ENCODE data around the gene PPM1H. TPM values are rescaled to one million over a fixed set of nuclear protein-coding genes. Genes with fewer than 3 reads are reported as not detected.

PPM1H gene
- total and polyA plus RNA-seq, 12 donors: 0.81 to 5.5 (median 2.6) TPM

DNA sequence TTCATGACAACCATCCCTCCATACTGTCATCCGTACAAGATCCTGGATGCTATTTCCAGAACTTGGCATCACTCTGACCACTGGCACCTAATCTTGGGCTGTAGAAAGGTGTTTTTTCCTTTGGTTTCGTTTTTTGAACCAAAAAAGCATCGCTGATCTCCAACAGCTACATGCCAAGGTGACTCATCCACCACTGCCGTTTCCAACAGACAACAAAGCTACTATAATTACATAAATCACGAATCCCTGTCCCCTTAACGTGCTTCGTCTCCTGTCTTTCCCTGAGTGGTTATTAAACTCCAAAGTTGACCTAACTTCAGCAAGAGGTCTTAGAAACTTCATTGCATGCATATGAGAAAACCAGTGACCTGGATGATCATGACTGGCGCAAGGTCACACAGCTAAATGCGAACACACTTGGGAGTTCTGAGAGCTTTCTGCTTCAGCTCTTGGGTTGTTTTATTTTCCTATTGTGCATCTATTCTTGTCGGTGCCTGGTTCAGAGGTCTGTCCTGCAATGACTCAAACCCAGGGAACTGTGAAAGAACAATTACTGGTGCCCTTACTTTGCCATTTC is 99.9 kb downstream of the PPM1H start:
- 50 to 59% (median 50%) methylated on average over 10 of the region's 10 CpGs for WGBS, 4 donors
- intact Hi-C loops (cut with DNase I): no loop called here
- H3K4me1 ChIP-seq (replicated peaks in 1 of 2): no peaks in the 10 kb centered on the region
- peak in 5 of 7 donors; percentile 25 to 51 (median 38) for DNase-seq
- H3K27ac ChIP-seq: no peak overlapping the region
- no peaks in the 10 kb centered on the region for H3K27me3 ChIP-seq
- TF ChIP-seq POLR2A (IDR thresholded peaks at IDR 0.05) (no peak), CTCF (IDR thresholded peaks at IDR 0.05) (no peak)
- no peaks in the 10 kb centered on the region for H3K36me3 ChIP-seq (replicated peaks in 1 of 2)
- H3K9me3 ChIP-seq (replicated peaks in 1 of 3): no peaks in the 10 kb centered on the region
- H3K4me3 ChIP-seq: no peak overlapping the region

DNA sequence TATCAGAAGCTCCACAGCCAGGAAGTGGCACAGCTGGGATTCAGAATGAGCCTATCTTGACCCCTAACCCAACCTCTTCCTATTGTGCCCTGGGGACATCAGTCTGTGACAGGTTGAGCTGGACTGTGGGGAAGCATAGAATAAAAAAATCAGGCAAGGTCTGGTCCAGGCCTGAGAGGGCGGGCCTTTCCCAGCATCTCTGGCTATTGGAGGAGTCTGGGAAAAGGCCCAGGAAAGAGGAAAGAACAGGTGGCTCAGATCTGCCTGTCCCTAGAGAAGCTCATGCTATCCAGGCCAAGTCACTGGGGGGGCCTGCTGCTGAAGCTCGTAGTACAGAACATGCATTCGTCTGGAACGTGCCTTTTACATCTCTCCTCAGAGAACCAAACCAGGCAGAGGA is 100.5 kb downstream of the PPM1H start:
- no peaks in the 10 kb centered on the region for H3K27me3 ChIP-seq
- no peak overlapping the region for H3K4me3 ChIP-seq
- H3K4me1 ChIP-seq (replicated peaks in 1 of 2): no peaks in the 10 kb centered on the region
- DNase-seq: no peak
- no peak for TF ChIP-seq POLR2A (IDR thresholded peaks at IDR 0.05)
- no peak for TF ChIP-seq CTCF (IDR thresholded peaks at IDR 0.05)
- no peaks in the 10 kb centered on the region for H3K9me3 ChIP-seq (replicated peaks in 1 of 3)
- 74 to 84% (median 77%) methylated on average over 4 of the region's 4 CpGs for WGBS, 4 donors
- intact Hi-C loops (cut with DNase I): no loop called here
- no peak overlapping the region for H3K27ac ChIP-seq
- H3K36me3 ChIP-seq (replicated peaks in 1 of 2): no peaks in the 10 kb centered on the region

DNA sequence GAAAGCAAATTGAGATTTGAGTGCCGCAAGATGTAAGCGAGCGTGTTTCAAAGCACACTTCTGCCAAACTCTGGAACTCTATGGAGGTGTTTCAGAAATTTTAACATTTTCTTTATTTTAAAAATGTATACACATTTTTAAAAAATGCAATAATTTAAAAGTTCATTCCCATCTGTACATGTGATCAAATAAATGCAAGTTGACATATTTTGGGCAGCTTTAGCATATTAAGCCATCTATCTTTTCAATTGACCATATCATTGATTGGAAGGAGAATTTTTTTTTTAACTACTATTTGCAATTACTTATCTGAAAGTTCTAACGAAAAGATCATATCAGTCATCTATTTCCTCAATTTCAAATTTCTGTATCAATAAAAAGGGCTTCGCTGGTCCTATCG is 101.3 kb downstream of the PPM1H start:
- WGBS, 4 donors: 95 to 97% (median 96%) methylated on average over 6 of the region's 6 CpGs
- intact Hi-C loops (cut with DNase I): no loop called here
- H3K27ac ChIP-seq: no peak overlapping the region
- H3K4me3 ChIP-seq: no peak overlapping the region
- TF ChIP-seq CTCF (IDR thresholded peaks at IDR 0.05) (no peak), POLR2A (IDR thresholded peaks at IDR 0.05) (no peak)
- no peak for DNase-seq
- H3K9me3 ChIP-seq (replicated peaks in 1 of 3): no peaks in the 10 kb centered on the region
- no peaks in the 10 kb centered on the region for H3K4me1 ChIP-seq (replicated peaks in 1 of 2)
- H3K27me3 ChIP-seq: no peaks in the 10 kb centered on the region
- no peaks in the 10 kb centered on the region for H3K36me3 ChIP-seq (replicated peaks in 1 of 2)

DNA sequence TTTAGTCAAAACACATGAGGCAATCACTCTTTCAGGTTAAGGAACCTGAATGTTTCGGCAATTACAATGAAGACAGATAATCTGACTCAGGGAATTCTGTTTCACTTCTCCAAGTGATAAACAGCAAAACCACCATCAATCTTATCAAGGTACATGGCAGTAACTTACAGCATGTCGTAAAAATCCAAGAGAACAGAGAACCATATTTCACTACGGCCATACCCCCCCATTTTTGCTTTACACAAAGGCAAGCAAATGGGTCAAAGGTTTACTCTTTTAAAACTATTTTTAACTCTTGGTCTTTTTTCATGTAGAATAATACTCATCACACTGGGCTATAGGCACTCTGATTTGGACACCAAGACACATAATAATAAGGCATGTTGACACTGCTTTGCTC is 102.4 kb downstream of the PPM1H start:
- H3K27ac ChIP-seq: no peak overlapping the region
- H3K9me3 ChIP-seq (replicated peaks in 1 of 3): no peaks in the 10 kb centered on the region
- intact Hi-C loops (cut with DNase I): no loop called here
- whole genome bisulfite sequencing, 4 donors: 86 to 94% (median 87%) methylated on average over 3 of the region's 3 CpGs
- H3K27me3 ChIP-seq: no peaks in the 10 kb centered on the region
- no peak overlapping the region for H3K4me3 ChIP-seq
- DNase-seq: no peak
- H3K36me3 ChIP-seq (replicated peaks in 1 of 2): no peaks in the 10 kb centered on the region
- no peak for TF ChIP-seq POLR2A (IDR thresholded peaks at IDR 0.05)
- no peak for TF ChIP-seq CTCF (IDR thresholded peaks at IDR 0.05)
- no peaks in the 10 kb centered on the region for H3K4me1 ChIP-seq (replicated peaks in 1 of 2)

Measured in adrenal gland (tissue), 12 donors.